MCF 10A (cell line): ENCODE measurements around the gene NPTXR. TPM values are rescaled to one million over a fixed set of nuclear protein-coding genes. Genes with fewer than 3 reads are reported as not detected.

Source experiments
- BruUV-seq: library from RNA; stranded (reverse); fragments of 400-500 nt; replicated peaks from 2 replicates; lab custom pipeline; 2021; lab: Mats Ljungman, UMichigan
- CTCF ChIA-PET: fragments of 300-600 bp; sonication (Branson Sonifier 250); formaldehyde crosslinking; extraction: SDS; loops from one replicate; lab custom pipeline; 2021; ENCODE audit warnings: antibody characterized with exemption, inconsistent platforms; lab: Yijun Ruan, JAX
- POLR2A ChIA-PET: fragments of 300-600, 350-650 bp; sonication (Branson Sonifier 250); formaldehyde crosslinking; extraction: SDS; loops from one replicate; lab custom pipeline; 2020; ENCODE audit warnings: antibody characterized with exemption, inconsistent platforms; lab: Yijun Ruan, JAX
- DNase-seq: peaks from one replicate; pipeline ENCODE4 v3.0.0-alpha.2; 2018; ENCODE audit not compliant: unreplicated experiment
- H3K27ac Mint-ChIP-seq: one replicate; pipeline ENCODE4 v1.8.0; 2022; ENCODE audit warnings: mild to moderate bottlenecking, low read depth, mixed read lengths; ENCODE audit not compliant: unreplicated experiment
- H3K27me3 Mint-ChIP-seq: one replicate; pipeline ENCODE4 v1.8.0; 2022; ENCODE audit warnings: mixed read lengths; ENCODE audit not compliant: insufficient read depth, unreplicated experiment
- H3K36me3 Mint-ChIP-seq: one replicate; pipeline ENCODE4 v1.8.0; 2022; ENCODE audit warnings: mild to moderate bottlenecking, moderate library complexity, mixed read lengths; ENCODE audit not compliant: insufficient read depth, unreplicated experiment
- H3K4me1 Mint-ChIP-seq: one replicate; pipeline ENCODE4 v1.8.0; 2022; ENCODE audit warnings: mixed read lengths; ENCODE audit not compliant: insufficient read depth, unreplicated experiment
- H3K4me3 Mint-ChIP-seq: one replicate; pipeline ENCODE4 v1.8.0; 2022; ENCODE audit warnings: mild to moderate bottlenecking, moderate library complexity, mixed read lengths; ENCODE audit not compliant: unreplicated experiment
- H3K9me3 Mint-ChIP-seq: one replicate; pipeline ENCODE4 v1.8.0; 2022; ENCODE audit warnings: mixed read lengths; ENCODE audit not compliant: unreplicated experiment
- CTCF ChIP-seq: fragments of 200-600 bp; IDR thresholded peaks from one replicate; pipeline ENCODE4 v1.8.0; 2022; ENCODE audit warnings: antibody characterized with exemption, mild to moderate bottlenecking; ENCODE audit not compliant: unreplicated experiment
- intact Hi-C: fragments of 100-400 bp; cut with micrococcal nuclease; formaldehyde crosslinking; loops from 2 replicates; pipeline ENCODE4 v1.14.1; 2022
- total RNA-seq: library from RNA; stranded (reverse); gene quantifications from 2 replicates; pipeline ENCODE4 v1.2.3, GENCODE V29; 2022

NPTXR gene
- total RNA-seq, 1 experiment from 2014 or later: 0.93 TPM

- no TSS peak for BruUV-seq
- peaks cover 11% of the 10 kb centered on the region for H3K4me1 Mint-ChIP-seq
- TF ChIP-seq CTCF: no peak
- POLR2A ChIA-PET: interaction anchor here (0.6 to 1.7 kb wide), 3 partner anchors 10 to 182 kb away, joined by 3 to 4 read pairs (median 4); no protein-coding TSS in a partner anchor
- intact Hi-C loops: loop anchor here (5.0 kb wide), 1 partner anchor 40 kb away; the partner anchor contains the start of gene NPTXR
- CTCF ChIA-PET: interaction anchor here (0.6 to 1.3 kb wide), 5 partner anchors 36 to 217 kb away, joined by 3 to 4 read pairs (median 3); no protein-coding TSS in a partner anchor
- H3K9me3 Mint-ChIP-seq: peaks cover 6% of the 10 kb centered on the region
- peak; percentile 98 for DNase-seq
- H3K27ac Mint-ChIP-seq: peak overlapping the region; percentile 87
- H3K4me3 Mint-ChIP-seq: no peak overlapping the region
- H3K27me3 Mint-ChIP-seq: peaks cover 14% of the 10 kb centered on the region
- H3K36me3 Mint-ChIP-seq: no peaks in the 10 kb centered on the region
Measured at GRCh38 chr22:38802671-38803121, 41.1 kb downstream of the NPTXR start.

- peaks cover 6% of the 10 kb centered on the region for H3K9me3 Mint-ChIP-seq
- H3K4me1 Mint-ChIP-seq: peaks cover 16% of the 10 kb centered on the region
- no peak overlapping the region for H3K4me3 Mint-ChIP-seq
- POLR2A ChIA-PET: no interaction called here
- CTCF ChIA-PET: interaction anchor here (0.7 kb wide), 1 partner anchor 156 kb away, joined by 3 read pairs; no protein-coding TSS in a partner anchor
- TF ChIP-seq CTCF: no peak
- peaks cover 40% of the 10 kb centered on the region for H3K27me3 Mint-ChIP-seq
- H3K27ac Mint-ChIP-seq: no peak overlapping the region
- no peaks in the 10 kb centered on the region for H3K36me3 Mint-ChIP-seq
- DNase-seq: no peak
- intact Hi-C loops: loop anchor here (5.0 kb wide), 1 partner anchor 43 kb away; the partner anchor contains the start of gene NPTXR
- BruUV-seq: no TSS peak
Measured at GRCh38 chr22:38799265-38800002, 44.4 kb downstream of the NPTXR start.

- H3K27me3 Mint-ChIP-seq: peaks cover 40% of the 10 kb centered on the region
- DNase-seq: no peak
- ChIA-PET POLR2A (no interaction called here), CTCF (no interaction called here)
- H3K4me1 Mint-ChIP-seq: peaks cover 13% of the 10 kb centered on the region
- peaks cover 6% of the 10 kb centered on the region for H3K9me3 Mint-ChIP-seq
- H3K36me3 Mint-ChIP-seq: no peaks in the 10 kb centered on the region
- no peak overlapping the region for H3K27ac Mint-ChIP-seq
- intact Hi-C loops: no loop called here
- TF ChIP-seq CTCF: no peak
- BruUV-seq: no TSS peak
- no peak overlapping the region for H3K4me3 Mint-ChIP-seq
Measured at GRCh38 chr22:38798496-38798895, 45.3 kb downstream of the NPTXR start.

- no peak for DNase-seq
- Mint-ChIP-seq H3K27ac (no peak overlapping the region), H3K9me3 (peaks cover 6% of the 10 kb centered on the region), H3K4me1 (peaks cover 11% of the 10 kb centered on the region), H3K4me3 (no peak overlapping the region), H3K27me3 (peaks cover 40% of the 10 kb centered on the region), H3K36me3 (no peaks in the 10 kb centered on the region)
- intact Hi-C loops: no loop called here
- no peak for TF ChIP-seq CTCF
- POLR2A ChIA-PET: no interaction called here
- CTCF ChIA-PET: interaction anchor here (1.5 kb wide), 1 partner anchor 28 kb away, joined by 5 read pairs; no protein-coding TSS in a partner anchor
- no TSS peak for BruUV-seq
Measured at GRCh38 chr22:38796262-38796957, 47.4 kb downstream of the NPTXR start.
